Measurements from ENCODE around the gene MDM1. TPM values are rescaled to one million over a fixed set of nuclear protein-coding genes. Genes with fewer than 3 reads are reported as not detected.

The MDM1 gene
- total RNA-seq, 2 donors from 2014 or later = 34.1 to 60.0 TPM

- peaks cover 7 to 23% of the 10 kb centered on the region in 2 donors for H3K4me1 Mint-ChIP-seq (ENCODE audit: low read depth in 2 of 2)
- H3K4me3 Mint-ChIP-seq = no peak overlapping the region
- H3K36me3 Mint-ChIP-seq = no peaks in the 10 kb centered on the region
- no peaks in the 10 kb centered on the region for H3K9me3 Mint-ChIP-seq
- no peak overlapping the region for H3K27ac Mint-ChIP-seq
- H3K27me3 Mint-ChIP-seq = no peaks in the 10 kb centered on the region
- ATAC-seq (no peak), DNase-seq (ENCODE audit: low spot score) (no peak)
These were observed 45.1 kb downstream of the MDM1 start for GRCh38 chr12:68287106-68287505.

GRCh38 chr12:68286396-68286795, 45.8 kb downstream of the MDM1 start:
- H3K4me3 Mint-ChIP-seq = no peak overlapping the region
- H3K9me3 Mint-ChIP-seq = no peaks in the 10 kb centered on the region
- DNase-seq (ENCODE audit: low spot score) = no peak
- no peaks in the 10 kb centered on the region for H3K27me3 Mint-ChIP-seq
- ATAC-seq = no peak
- H3K36me3 Mint-ChIP-seq = no peaks in the 10 kb centered on the region
- peaks cover 7 to 23% of the 10 kb centered on the region in 2 donors for H3K4me1 Mint-ChIP-seq (ENCODE audit: low read depth in 2 of 2)
- no peak overlapping the region for H3K27ac Mint-ChIP-seq

GRCh38 chr12:68285541-68285940, 46.6 kb downstream of the MDM1 start:
- Mint-ChIP-seq H3K27ac (no peak overlapping the region), H3K9me3 (no peaks in the 10 kb centered on the region), H3K4me3 (no peak overlapping the region), H3K27me3 (no peaks in the 10 kb centered on the region), H3K4me1 (ENCODE audit: low read depth in 2 of 2) (peaks cover 7 to 20% of the 10 kb centered on the region in 2 donors), H3K36me3 (no peaks in the 10 kb centered on the region)
- DNase-seq (ENCODE audit: low spot score) (no peak), ATAC-seq (no peak)

GRCh38 chr12:68281322-68282077, 50.7 kb downstream of the MDM1 start:
- Mint-ChIP-seq H3K27ac (peak overlapping the region; percentile 21 to 28), H3K36me3 (no peaks in the 10 kb centered on the region), H3K27me3 (no peaks in the 10 kb centered on the region), H3K4me1 (ENCODE audit: low read depth in 2 of 2) (peaks cover 11 to 27% of the 10 kb centered on the region in 2 donors), H3K4me3 (no peak overlapping the region), H3K9me3 (no peaks in the 10 kb centered on the region)
- no peak for ATAC-seq
- DNase-seq (ENCODE audit: low spot score) = no peak

- Mint-ChIP-seq H3K27me3 (no peaks in the 10 kb centered on the region), H3K27ac (no peak overlapping the region), H3K9me3 (no peaks in the 10 kb centered on the region), H3K36me3 (no peaks in the 10 kb centered on the region), H3K4me3 (no peak overlapping the region), H3K4me1 (ENCODE audit: low read depth in 2 of 2) (peaks cover 16 to 33% of the 10 kb centered on the region in 2 donors)
- ATAC-seq (no peak), DNase-seq (ENCODE audit: low spot score) (no peak)
These were observed 51.9 kb downstream of the MDM1 start for GRCh38 chr12:68280240-68280639.

- peaks cover 16 to 33% of the 10 kb centered on the region in 2 donors for H3K4me1 Mint-ChIP-seq (ENCODE audit: low read depth in 2 of 2)
- peak overlapping the region; percentile 4 for H3K4me3 Mint-ChIP-seq
- H3K27ac Mint-ChIP-seq = peak overlapping the region in 1 of 2 donors; percentile 51
- H3K9me3 Mint-ChIP-seq = no peaks in the 10 kb centered on the region
- peak in 1 of 2 donors; percentile 49 for ATAC-seq
- no peaks in the 10 kb centered on the region for H3K27me3 Mint-ChIP-seq
- no peak for DNase-seq (ENCODE audit: low spot score)
- no peaks in the 10 kb centered on the region for H3K36me3 Mint-ChIP-seq
These were observed 52.7 kb downstream of the MDM1 start for GRCh38 chr12:68279227-68280054.

GRCh38 chr12:68276402-68276930, 55.7 kb downstream of the MDM1 start:
- Mint-ChIP-seq H3K36me3 (no peaks in the 10 kb centered on the region), H3K27me3 (no peaks in the 10 kb centered on the region), H3K4me1 (ENCODE audit: low read depth in 2 of 2) (peaks cover 16 to 33% of the 10 kb centered on the region in 2 donors), H3K27ac (peak overlapping the region; percentile 2 to 7), H3K4me3 (peak overlapping the region; percentile 9), H3K9me3 (no peaks in the 10 kb centered on the region)
- no peak for DNase-seq (ENCODE audit: low spot score)
- peak; percentile 56 to 75 for ATAC-seq

GRCh38 chr12:68272732-68273131, 59.4 kb downstream of the MDM1 start:
- Mint-ChIP-seq H3K27ac (no peak overlapping the region), H3K36me3 (no peaks in the 10 kb centered on the region), H3K4me1 (ENCODE audit: low read depth in 2 of 2) (peaks cover 15 to 36% of the 10 kb centered on the region in 2 donors), H3K4me3 (no peak overlapping the region), H3K27me3 (peaks cover 0 to 2% of the 10 kb centered on the region in 2 donors), H3K9me3 (no peaks in the 10 kb centered on the region)
- DNase-seq (ENCODE audit: low spot score) (no peak), ATAC-seq (no peak)

- no peak for ATAC-seq
- no peak for DNase-seq (ENCODE audit: low spot score)
- Mint-ChIP-seq H3K27ac (no peak overlapping the region), H3K36me3 (no peaks in the 10 kb centered on the region), H3K4me1 (ENCODE audit: low read depth in 2 of 2) (peaks cover 8 to 24% of the 10 kb centered on the region in 2 donors), H3K4me3 (no peak overlapping the region), H3K9me3 (no peaks in the 10 kb centered on the region), H3K27me3 (peaks cover 0 to 2% of the 10 kb centered on the region in 2 donors)
These were observed 60.8 kb downstream of the MDM1 start for GRCh38 chr12:68271346-68271745.

- no peaks in the 10 kb centered on the region for H3K9me3 Mint-ChIP-seq
- H3K27ac Mint-ChIP-seq = no peak overlapping the region
- no peak for DNase-seq (ENCODE audit: low spot score)
These were observed 61.8 kb downstream of the MDM1 start for GRCh38 chr12:68270358-68270757.

GRCh38 chr12:68269779-68270178, 62.4 kb downstream of the MDM1 start:
- no peaks in the 10 kb centered on the region for H3K9me3 Mint-ChIP-seq
- no peak overlapping the region for H3K4me3 Mint-ChIP-seq
- ATAC-seq = peak; percentile 48 to 78

More at GRCh38 chr12:68270358-68270757, 61.8 kb downstream of the MDM1 start:
- peaks cover 8 to 19% of the 10 kb centered on the region in 2 donors for H3K4me1 Mint-ChIP-seq (ENCODE audit: low read depth in 2 of 2)
- ATAC-seq = no peak
- no peaks in the 10 kb centered on the region for H3K36me3 Mint-ChIP-seq
- peaks cover 0 to 5% of the 10 kb centered on the region in 2 donors for H3K27me3 Mint-ChIP-seq
- no peak overlapping the region for H3K4me3 Mint-ChIP-seq

GRCh38 chr12:68268967-68269366, 63.2 kb downstream of the MDM1 start:
- Mint-ChIP-seq H3K9me3 (no peaks in the 10 kb centered on the region), H3K27ac (no peak overlapping the region), H3K4me3 (no peak overlapping the region), H3K36me3 (no peaks in the 10 kb centered on the region), H3K4me1 (ENCODE audit: low read depth in 2 of 2) (peaks cover 8 to 24% of the 10 kb centered on the region in 2 donors), H3K27me3 (peaks cover 5 to 10% of the 10 kb centered on the region in 2 donors)
- ATAC-seq = no peak
- no peak for DNase-seq (ENCODE audit: low spot score)

More at GRCh38 chr12:68269779-68270178, 62.4 kb downstream of the MDM1 start:
- H3K27me3 Mint-ChIP-seq = peaks cover 3 to 8% of the 10 kb centered on the region in 2 donors
- no peak for DNase-seq (ENCODE audit: low spot score)
- H3K36me3 Mint-ChIP-seq = no peaks in the 10 kb centered on the region
- H3K4me1 Mint-ChIP-seq (ENCODE audit: low read depth in 2 of 2) = peaks cover 8 to 22% of the 10 kb centered on the region in 2 donors
- no peak overlapping the region for H3K27ac Mint-ChIP-seq

GRCh38 chr12:68267892-68268396, 64.2 kb downstream of the MDM1 start:
- peak overlapping the region in 1 of 2 donors; percentile 34 for H3K27ac Mint-ChIP-seq
- H3K36me3 Mint-ChIP-seq = peaks cover 6% of the 10 kb centered on the region
- H3K4me3 Mint-ChIP-seq = no peak overlapping the region
- DNase-seq (ENCODE audit: low spot score) (no peak), ATAC-seq (peak in 1 of 2 donors; percentile 48)
- peaks cover 12 to 15% of the 10 kb centered on the region in 2 donors for H3K27me3 Mint-ChIP-seq
- H3K4me1 Mint-ChIP-seq (ENCODE audit: low read depth in 2 of 2) = peaks cover 8 to 24% of the 10 kb centered on the region in 2 donors
- no peaks in the 10 kb centered on the region for H3K9me3 Mint-ChIP-seq
